DMS153 treated with DMSO at 0.1 percent for 48 hours (cell line): ENCODE results near the gene C2CD4B.

Source experiments
- DNase-seq: peaks from one replicate; lab custom pipeline; 2025; ENCODE audit not compliant: unreplicated experiment; lab: John Stamatoyannopoulos, UW

C2CD4B gene

DNA sequence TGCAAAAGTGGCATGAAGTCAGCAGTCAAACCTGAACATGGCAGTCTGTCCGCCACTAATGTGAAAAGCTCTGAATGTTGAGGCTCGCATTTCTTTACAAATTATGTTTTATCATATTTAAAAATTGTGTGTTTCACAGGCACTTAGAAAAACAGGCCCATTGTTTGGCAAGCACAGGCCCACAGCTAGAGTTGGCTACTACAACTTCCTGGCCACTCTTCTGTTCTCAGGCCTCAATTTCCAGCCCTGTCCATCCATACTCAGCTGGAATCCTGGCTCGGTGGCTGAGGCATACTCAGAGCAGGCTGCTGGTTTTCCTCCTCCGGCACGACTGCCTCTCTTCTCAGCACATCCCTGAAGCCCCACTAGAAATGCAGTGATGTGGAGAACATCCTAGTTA, 44.3 kb downstream of the C2CD4B start:
- no peak for DNase-seq

DNA sequence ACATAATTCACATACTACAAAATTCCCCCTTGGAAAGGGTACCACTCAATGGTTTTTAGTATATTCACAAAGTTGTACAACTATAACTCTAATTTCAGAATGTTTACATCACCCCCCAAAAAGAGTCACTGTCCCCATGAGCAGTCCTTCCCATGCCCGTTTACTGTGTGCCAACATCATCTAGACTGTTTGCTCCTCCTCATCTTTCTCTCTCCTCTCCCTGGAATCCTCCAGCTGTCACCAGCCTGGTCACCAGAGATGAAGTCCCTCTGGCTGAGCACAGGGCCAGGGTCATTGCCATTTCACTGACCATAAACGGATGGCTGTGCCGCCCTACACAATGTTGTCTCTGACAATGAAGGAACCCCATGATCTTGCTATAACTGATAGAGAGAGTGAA, 45.2 kb downstream of the C2CD4B start:
- DNase-seq = no peak

DNA sequence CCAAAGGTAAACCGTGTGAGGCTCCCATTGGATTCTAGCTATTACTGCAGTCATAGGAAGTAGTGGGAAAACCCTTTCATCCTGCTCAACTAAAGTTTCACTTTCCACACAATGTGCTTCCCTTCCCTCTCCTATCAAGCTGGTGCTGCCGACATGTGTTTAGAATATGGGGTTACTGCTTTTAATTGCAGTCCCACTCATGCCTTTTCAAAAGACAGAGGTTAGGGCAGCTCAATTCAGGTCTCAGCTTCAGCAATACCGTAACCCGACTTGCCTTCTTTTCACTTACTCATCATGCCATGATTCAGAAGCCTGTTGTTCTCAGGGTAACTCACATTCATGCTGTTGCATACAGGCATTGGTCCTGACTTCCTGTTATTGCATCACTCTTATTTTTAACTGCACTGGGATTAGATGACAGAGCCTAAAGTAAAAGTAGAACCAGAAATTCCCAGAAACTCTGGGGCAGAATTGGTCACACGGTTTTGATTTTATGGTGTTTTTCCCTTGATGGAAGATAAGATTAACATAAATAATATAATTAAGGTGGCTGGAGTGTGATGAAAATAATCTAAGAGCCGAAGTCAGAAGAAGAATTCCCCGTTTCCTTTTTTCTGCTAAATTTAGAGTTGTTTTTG, 45.7 kb downstream of the C2CD4B start:
- no peak for DNase-seq

DNA sequence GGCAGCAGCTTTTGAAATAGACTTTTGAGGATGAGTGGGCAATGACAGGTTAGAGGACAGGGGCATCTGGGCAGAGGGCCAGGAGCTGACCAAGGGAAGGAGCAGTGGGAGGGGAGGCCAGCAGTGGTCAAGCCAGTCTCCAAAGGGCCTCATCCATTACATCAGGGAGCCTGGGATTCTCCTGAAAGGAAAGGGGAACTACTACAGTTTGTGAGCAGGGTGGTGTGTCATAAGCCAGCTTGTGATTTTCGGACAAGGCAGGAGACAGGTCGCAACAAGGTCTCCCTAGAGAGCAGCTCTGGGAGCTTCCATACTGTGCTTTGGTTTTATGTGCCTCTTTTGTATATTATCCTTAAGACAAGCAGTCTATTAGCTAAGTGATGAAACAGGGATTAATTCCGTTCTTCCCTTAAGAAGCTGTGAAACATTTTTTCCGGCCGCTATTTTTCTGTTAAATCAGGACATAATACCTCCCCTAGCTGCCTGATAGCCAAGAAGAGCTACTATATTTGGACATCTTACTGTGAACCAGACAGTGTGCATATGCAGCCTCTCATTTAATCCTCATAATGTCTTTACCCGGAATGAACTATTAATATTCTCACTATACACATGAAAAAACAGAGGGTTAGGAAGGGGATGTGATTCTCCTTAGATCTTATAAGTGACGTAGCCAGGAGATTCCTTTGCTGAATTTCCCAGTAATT, 46.4 kb downstream of the C2CD4B start:
- DNase-seq = no peak

DNA sequence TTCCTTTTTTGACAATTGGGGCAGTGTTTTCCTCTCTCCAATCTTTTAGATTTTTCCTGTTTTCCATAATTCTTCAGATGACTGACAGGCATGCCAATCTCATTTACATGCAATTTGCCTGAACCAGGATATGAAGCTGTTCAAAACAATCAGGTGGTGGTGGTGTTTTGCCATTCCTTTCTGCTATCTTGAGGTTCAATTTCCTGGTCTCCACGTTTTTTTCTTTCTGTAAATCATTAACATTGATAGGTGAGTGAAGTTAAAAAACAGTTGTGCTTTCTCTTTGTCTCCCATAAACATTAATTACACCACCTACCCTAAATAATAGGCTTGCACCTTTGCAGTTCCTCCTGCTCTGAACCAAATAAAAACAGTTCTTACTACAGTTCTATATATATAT, 49.2 kb downstream of the C2CD4B start:
- no peak for DNase-seq
